ENCODE results near the gene NFIB.

DNA sequence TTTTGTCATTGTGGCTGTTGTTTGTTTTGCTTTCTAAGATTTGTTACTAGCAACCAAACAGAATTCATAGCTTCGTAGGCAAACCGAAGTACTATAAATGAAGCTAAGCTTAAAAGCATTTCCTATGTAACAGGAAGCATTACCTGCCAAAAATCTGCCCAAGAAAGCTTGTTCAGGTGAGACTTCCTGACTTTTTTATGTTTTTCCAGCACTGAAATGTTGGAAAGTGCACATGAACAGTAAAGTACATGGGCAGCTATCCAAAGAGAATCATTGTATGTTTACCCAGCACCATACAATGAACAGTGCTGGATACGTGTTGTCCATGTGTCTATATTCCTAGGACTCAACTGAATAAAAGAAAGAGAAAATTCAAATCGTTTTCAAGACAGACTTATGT is 247.1 kb downstream of the NFIB start:
- TF ChIP-seq TARDBP (IDR thresholded peaks at IDR 0.05) (no peak), SP1 (IDR thresholded peaks at IDR 0.05) (no peak), LEF1 (IDR thresholded peaks at IDR 0.05; ENCODE audit: borderline replicate concordance) (no peak), CTBP1 (IDR thresholded peaks at IDR 0.05; ENCODE audit: borderline replicate concordance) (no peak), HDGF (IDR thresholded peaks at IDR 0.05; ENCODE audit: borderline replicate concordance) (no peak), ZNF384 (IDR thresholded peaks at IDR 0.05) (no peak)

All from HEK293T (cell line).